Inflammatory macrophage (primary cell): ENCODE measurements around the gene CHURC1.

Experiments used
- DNase-seq, 2 donors: peaks; one replicate each; pipeline ENCODE4 v3.0.0-alpha.2; 2020 to 2022

Gene CHURC1

DNA sequence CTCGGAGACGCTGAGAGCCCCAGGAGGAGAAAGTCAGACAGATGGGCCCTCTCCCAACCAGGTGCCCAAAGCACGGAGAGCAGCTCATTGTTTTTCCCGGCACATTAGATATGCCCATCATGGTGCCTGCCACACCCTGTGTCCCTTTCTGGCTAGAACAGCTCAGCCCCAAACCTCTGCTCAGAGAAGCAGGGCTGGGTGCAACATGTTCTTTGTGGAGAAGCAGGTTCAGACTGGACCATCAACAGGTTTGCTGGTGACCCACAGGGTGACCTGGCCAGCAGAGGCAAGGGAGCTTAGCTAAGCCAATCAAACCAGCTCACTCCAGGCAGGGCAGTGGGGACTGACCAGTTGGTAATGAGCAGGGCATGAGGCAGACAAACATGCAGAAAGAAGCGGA lies 44.5 kb downstream of the CHURC1 start:
- DNase-seq, result no peak

DNA sequence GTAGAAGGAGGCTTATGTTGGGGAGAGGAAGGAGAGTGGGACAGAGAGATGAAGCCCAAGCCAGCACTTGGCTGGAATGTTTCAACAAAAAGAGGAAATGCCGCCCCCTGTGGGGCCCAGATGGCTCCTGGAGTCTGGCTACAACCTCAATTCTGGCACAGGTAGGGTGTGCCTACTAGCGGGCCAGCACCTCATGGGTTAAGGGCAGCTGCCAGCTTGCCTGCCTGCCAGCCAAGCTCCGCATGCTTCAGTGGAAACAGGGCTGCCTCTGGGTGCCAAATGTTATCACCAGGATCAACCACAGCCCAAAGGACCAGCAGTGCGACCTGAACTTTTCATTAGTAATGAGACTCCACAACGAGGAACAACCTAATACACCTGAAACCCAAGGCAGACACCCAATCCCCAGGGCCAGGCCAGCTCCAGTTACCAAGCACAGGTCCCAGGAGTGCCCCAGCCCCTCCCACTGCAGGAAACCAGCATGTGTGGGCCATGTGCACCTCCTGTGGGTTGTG lies 46.6 kb downstream of the CHURC1 start:
- no peak for DNase-seq

DNA sequence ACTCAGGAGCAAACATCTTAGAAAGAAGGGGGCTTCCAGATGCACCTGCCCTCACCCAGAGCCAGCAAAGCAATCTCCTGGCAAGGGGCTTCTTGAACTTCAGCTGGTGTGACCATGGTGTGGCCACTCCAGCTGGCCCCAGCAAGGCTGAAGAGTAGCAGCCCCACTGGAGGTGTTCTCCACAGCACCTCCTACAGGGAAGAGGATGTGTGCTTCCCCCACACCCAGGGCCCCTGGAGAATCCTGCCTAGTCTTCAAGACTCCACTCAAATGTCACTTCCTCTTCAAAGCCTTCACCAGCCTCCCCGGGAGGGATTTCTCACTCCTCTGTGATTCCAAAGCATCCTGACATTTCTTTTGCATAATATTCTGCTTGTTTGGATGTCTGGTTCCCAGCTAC lies 49.4 kb downstream of the CHURC1 start:
- DNase-seq, result no peak

DNA sequence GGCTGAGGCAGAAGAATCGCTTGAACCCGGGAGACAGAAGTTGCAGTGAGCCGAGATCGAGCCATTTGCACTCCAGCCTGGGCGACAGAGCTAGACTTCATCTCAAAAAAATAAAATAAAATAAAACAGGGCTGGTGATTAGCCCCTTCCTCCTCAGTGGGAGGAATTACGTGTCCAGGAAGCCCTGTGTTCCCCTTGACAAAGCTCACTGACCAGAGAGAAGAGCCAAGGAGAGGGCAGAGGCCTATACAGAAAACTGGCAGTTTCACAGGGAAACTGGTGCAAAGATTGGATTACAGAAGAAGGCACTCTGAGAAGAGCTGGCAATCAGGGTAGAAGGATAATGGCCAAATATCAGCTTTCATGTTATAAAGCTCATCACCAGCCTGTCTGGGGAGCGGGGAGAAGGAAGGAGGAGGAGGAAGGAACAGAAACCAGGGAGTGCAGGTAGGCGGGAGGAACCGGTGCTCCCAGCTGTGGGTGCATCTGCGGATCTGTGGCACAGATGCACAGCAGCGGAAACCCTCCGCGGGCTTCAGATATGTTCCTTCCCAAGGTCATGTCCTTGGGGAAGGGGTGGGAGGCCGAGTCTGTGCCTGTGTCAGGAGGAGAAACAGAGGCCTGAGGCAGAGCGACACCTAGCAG lies 51.2 kb downstream of the CHURC1 start:
- DNase-seq, result no peak

DNA sequence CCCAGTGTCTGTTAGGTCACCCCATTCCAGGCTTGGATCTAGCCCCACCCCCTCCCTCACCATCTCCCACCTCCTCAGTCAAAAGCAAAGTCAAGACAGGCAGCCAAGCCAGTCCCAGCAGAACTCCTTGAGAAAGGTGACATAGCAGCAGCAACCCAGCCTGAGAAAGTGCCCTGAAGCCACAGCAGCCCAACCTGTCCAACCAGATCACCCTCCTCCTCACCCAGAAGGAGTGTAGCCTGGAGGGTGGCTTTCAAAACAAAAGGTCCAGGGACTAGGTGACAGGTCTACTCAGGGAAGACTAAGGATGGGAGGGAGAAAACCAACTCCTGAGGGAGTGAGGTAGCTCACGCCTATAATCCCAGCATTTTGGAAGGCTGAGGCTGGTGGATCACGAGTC lies 52.7 kb downstream of the CHURC1 start:
- no peak for DNase-seq

DNA sequence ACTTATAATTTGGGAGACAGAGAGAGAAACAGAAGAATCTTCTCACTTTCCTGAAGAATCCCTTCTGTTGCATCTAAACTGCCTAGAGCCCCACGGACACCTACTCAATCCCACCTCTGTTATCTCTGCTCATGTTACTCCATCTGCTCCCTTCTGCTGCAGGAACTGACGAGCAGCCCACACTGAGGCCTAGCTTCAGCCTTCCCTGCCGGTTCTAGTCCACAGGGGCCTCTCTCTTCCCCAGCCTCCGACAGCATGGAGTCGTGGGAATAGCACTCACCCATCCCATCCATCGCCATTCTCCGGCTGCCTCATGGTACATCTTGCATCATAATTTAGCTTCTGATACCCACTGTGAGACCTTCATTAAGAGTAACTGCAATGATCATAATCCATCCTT lies 53.9 kb downstream of the CHURC1 start:
- DNase-seq, result no peak

DNA sequence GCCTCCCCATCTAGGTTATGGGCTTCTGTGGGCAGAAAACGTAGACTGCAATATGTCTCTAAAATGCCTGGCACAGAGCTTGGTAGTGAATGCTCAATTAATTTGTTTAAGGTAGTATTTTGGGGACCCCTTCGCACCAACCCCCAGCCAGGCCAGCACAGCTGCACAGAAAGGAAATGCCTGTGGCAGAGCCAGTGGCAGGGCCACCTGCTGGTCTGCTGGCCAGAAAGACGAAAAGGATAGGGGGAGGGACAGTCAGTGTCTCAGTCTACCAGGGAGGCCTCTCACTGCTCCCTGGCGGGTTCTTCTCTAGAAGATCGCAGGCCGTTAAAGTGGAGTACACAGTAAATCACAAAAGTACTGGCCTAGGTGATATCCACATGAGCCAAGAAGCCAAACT lies 54.4 kb downstream of the CHURC1 start:
- no peak for DNase-seq

DNA sequence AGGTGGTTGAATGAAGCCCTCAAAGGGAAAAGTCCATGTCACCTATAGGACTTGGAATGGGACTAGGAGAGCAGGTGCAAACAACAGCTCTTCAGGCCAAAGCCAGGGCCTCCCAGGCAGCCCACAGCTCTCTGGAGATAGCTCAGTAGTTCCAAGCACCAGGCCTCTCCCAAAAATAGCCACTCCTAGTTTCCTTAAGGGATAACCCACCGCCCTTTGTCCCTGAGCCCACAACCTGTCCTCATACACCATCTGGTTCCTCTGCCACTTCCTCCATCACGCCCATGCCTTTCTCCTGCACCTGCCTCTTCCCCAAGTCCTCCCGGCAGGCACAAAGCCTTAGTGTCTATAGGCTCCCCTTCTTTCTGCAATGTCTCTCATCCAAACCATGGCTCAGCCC lies 55.8 kb downstream of the CHURC1 start:
- DNase-seq, result no peak

DNA sequence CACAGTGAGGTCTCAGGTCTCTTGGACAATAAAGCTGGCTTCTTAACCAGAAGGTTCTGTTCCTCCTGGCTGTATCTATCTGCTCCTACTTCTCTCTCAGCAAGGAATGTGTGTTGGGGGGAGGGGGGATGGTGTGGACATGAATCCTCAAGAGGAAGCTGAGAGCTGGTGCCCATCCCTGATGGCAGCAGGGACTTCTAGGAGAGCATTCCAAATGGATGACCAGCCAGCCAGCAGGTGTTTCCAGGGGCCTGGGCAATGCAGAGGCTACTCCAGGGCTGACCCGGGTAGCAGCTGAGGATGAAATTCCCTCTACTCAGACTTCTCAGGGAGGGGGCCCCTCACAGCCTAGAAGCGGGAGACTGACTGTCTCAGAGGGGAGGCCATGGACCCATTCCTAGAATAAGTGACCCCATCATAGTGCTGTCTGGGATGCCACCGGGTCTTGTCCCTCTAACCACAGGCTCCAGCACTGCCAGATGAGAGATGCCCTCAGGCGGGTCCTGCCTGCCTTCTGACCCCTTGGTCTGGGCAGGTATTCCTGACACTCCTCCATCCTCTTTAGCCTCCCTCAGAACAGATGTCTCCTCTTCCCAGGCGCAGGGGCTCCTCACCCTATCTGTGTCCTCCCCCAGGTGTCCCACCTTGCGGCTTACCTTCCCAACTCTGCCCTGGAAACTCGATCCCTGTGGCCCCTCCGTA lies 56.7 kb downstream of the CHURC1 start:
- DNase-seq, result no peak

DNA sequence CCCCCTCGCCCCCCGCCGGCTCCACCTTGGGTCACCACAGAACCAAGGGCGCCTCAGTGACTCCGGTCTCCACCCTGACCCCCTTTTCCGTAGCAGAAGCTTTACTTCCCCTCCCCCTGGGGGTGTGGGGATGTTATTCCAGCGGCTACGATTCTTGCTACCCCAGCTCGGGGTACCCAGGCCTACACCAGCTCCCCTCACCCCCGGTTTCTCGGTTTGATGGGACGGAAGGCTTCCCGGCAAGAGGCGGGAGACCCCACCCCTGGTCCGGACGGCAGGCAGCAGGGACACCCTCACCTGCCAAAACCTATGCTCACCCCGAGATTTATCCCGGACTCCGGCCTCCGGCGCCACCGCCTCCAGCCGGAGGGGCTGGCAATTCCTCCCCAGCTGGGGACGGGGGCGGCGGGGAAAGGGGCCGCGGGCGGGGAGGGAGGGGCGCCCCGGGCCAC lies 57.3 kb downstream of the CHURC1 start:
- DNase-seq, result no peak

DNA sequence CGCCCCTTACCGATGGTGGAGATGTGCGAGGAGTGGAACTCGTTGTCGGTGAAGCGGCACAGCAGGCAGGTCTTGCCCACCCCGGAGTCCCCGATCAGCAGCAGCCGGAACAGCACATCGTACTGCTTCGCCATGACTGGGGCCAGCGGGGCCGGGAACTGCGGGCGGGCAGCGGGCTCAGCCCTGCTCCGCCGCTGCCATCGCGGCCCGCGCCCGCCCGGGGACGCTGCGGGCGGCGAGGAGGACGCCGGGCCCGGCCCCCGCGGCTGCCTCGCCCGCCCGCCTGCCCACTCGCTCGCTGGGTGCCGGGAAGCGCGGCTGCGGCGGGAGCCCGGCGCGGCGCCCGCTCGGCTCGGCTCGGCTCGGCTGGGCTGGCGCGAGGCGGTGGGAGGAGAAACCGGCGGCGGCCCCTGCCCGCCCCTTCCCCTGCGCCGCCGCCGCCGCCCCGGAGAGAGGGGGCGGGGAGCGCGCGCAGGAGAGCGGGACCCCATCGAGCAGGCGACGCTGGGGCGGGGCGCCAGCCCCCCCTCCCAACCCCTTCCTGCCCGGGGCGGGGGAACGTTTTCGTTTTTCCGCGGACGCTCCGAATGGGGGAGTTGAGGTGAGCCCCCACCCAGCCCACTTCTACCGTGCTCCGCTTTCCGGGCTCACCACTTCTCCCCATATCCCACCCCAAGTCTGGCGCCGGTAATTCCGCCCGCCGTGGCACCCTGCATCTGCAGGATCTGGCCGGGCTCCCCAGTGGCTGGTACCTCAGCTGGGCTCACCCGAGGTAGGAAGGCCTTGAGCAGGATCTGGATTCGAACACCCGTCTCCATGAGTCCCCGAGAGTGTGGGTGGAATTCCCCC lies 57.9 kb downstream of the CHURC1 start, which contains the start of gene RAB15:
Gene RAB15, minus strand, starts transcription at position 394 of the 849 bp plus-strand sequence. Its CDS starts 260 bp downstream, at position 134.
- peak in 1 of 2 donors; percentile 24 for DNase-seq

DNA sequence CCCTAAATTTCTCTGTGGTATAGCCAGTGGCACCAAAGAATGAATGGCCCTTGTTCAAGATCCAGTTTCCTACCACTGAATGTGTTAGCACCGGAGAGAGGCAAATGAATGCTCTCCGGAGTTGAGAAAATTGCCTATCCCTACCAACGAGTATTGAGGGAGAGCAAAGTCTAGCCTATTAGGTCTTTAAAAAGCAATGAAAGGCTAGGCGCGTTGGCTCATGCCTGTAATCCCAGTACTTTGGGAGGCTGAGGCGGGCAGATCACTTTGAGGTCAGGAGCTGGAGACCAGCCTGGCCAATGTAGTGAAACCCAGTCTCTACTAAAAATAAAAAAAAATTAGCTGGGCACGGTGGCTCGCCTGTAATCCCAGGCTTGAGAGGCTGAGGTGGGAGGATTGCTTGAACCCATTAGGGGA lies 58.8 kb downstream of the CHURC1 start:
- no peak for DNase-seq

DNA sequence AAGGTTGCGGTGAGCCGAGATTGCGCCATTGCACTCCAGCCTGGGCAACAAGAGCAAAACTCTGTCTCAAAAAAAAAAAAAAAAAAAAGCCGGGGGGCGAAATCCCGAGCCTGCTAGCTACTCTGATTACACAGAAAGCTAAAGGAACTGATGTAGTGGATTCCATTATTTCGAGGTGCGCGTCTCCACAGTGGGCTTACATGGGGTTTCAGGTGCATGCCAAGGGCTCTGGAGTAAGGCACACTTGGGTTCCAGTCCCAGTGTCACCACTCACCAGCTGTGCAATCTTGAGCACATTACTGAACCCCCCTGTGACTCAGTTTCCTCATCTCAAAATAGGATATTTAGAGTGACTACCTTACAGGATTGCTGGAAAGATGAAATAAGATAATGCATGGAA lies 59.6 kb downstream of the CHURC1 start:
- no peak for DNase-seq

DNA sequence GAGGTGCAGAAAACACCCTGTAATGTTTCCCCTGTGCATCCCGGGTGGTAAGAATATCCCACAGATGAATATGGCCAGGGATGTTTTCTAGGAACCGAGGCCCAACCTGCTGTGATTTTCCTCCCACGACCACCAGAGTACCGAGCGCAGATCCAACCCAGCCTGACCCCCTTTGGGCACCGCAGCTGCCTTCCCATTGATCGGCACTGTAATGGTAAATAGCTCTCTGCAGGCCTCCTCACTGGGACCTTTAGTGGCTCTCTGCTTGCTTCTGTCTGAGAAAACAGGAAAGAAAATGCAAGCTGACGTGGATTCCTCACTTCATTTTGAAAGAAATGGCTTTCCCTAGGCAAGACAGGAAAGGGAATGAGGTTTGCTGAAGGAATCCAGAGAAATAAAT lies 60.3 kb downstream of the CHURC1 start:
- DNase-seq, result no peak

DNA sequence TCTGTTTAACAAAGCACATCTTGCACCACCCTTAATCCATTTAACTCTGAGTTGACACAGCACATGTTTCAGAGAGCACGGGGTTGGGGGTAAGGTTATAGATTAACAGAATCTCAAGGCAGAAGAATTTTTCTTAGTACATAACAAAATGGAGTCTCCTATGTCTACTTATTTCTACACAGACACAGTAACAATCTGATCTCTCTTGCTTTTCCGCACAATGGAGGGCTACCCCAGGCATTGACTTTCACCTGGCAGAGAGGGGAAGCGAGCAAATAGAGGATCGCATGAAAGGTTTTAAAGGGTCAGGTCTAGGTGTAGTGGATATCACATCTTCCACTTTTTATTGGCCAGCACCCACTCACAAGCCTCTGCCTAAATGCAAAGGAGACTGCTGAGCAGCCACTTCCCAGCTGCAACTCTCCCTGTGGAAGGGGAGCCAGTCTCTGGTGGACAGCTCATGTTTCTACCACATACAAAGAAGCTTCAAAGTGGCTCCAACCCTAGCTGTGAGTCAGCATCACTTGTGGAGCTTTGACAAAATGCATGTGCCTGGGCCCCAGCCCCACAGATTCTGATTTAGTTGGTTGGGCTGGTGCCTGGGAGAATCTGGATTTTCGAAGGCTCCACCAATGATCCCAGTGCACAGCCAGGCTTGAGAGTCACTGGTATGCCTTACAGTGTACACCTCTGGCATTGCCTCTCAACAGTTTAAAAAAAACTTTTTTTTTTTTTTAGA lies 65.2 kb downstream of the CHURC1 start:
- no peak for DNase-seq

DNA sequence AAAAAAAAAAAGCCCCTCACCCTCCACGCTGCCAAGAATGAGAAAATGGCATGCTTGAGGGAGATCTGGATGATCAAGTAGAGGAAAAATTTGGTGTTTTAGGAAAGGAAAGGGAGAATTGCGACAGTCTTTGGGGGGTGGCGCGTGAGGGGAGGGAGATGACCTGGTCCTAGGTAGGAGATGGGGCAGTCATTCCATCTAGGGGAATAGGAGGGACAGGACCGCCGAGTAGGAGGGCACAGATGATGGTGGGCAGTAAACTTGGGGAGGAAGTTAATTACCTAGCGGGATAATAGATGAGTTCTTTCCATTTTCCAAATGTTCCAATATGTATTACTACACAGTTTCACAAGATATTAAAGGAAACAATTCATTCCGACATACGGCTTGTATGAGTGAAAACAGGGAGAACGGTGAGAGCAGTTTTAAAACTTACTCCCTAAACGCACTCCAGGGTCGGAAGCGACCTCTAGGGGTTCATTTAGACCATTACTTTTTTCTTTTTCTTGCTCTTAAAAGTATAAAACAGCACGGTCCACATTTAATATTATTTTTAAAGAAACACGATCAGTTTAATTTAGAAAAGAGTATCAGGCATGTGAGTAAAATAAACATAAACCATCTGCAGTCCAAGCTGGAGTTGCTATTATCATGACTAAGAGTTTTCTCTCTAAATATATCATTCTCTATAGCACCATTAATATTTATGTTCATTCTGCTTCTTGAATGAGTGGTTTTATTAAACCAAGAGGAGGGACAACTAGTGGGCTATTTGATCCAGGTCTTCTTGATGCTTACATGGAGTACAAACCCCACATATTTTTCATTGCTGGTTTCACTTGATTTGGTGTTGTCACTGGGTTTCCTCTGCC lies 69.4 kb downstream of the CHURC1 start:
- peak; percentile 48 to 70 for DNase-seq
